Neural progenitor cell (in vitro differentiated cells): Measurements from ENCODE around the gene CBLN1. TPM values are rescaled to one million over a fixed set of nuclear protein-coding genes. Genes with fewer than 3 reads are reported as not detected.
A peak's percentile ranks its signal among the peaks of the same experiment; 100 is the strongest.

Source experiments
- DNase-seq: peaks from one replicate; pipeline ENCODE4 v3.0.0-alpha.2; 2016; ENCODE audit warnings: low spot score
- H2AFZ ChIP-seq: fragments of 200-600 bp; sonication (generic); replicated peaks from 2 replicates; pipeline ENCODE4 v1.6.1; 2016; ENCODE audit warnings: antibody characterized with exemption
- H3F3A ChIP-seq: fragments of 200-600 bp; sonication (generic); 2 replicates; pipeline ENCODE4 v1.6.1; 2016; ENCODE audit warnings: antibody characterized with exemption, low read depth
- H3K27ac ChIP-seq: fragments of 200-600 bp; sonication (generic); 2 replicates; pipeline ENCODE4 v1.5.1; 2016; ENCODE audit warnings: mild to moderate bottlenecking
- H3K27me3 ChIP-seq: fragments of 200-600 bp; sonication (generic); 2 replicates; pipeline ENCODE4 v1.6.1; 2016; ENCODE audit warnings: mild to moderate bottlenecking, moderate library complexity
- H3K36me3 ChIP-seq: fragments of 200-600 bp; sonication (generic); 2 replicates; pipeline ENCODE4 v1.5.1; 2016
- H3K4me1 ChIP-seq: fragments of 200-600 bp; sonication (generic); 2 replicates; pipeline ENCODE4 v1.6.1; 2016; ENCODE audit warnings: mixed run types
- H3K4me2 ChIP-seq: fragments of 200-600 bp; sonication (generic); 2 replicates; pipeline ENCODE4 v1.6.1; 2016
- H3K4me3 ChIP-seq: fragments of 200-600 bp; sonication (generic); 2 replicates; pipeline ENCODE4 v1.5.1; 2016
- H3K79me2 ChIP-seq: fragments of 200-600 bp; sonication (generic); 2 replicates; pipeline ENCODE4 v1.6.1; 2016; ENCODE audit warnings: low read depth
- H3K9ac ChIP-seq: fragments of 200-600 bp; sonication (generic); 2 replicates; pipeline ENCODE4 v1.6.1; 2016
- H3K9me3 ChIP-seq: fragments of 200-600 bp; sonication (generic); 2 replicates; pipeline ENCODE4 v1.5.1; 2016; ENCODE audit warnings: low read depth
- H4K20me1 ChIP-seq: fragments of 200-600 bp; sonication (generic); 2 replicates; pipeline ENCODE4 v1.6.1; 2016; ENCODE audit warnings: low read depth
- H3K27ac Mint-ChIP-seq: 3 replicates; pipeline ENCODE4 v1.8.0; 2021; ENCODE audit warnings: mixed read lengths
- H3K27me3 Mint-ChIP-seq: 2 replicates; pipeline ENCODE4 v1.8.0; 2022; ENCODE audit warnings: low read depth, mild to moderate bottlenecking, inconsistent platforms, moderate library complexity, mixed read lengths; ENCODE audit not compliant: insufficient read depth
- H3K36me3 Mint-ChIP-seq: 3 replicates; pipeline ENCODE4 v1.8.0; 2021; ENCODE audit warnings: mixed read lengths
- H3K4me1 Mint-ChIP-seq: 3 replicates; pipeline ENCODE4 v1.8.0; 2021; ENCODE audit warnings: mixed read lengths
- H3K4me3 Mint-ChIP-seq: 3 replicates; pipeline ENCODE4 v1.8.0; 2021; ENCODE audit warnings: mild to moderate bottlenecking, moderate library complexity, mixed read lengths
- H3K9me3 Mint-ChIP-seq: 3 replicates; pipeline ENCODE4 v1.8.0; 2020; ENCODE audit warnings: mixed read lengths
- CTCF ChIP-seq: fragments of 200-600 bp; sonication (generic); IDR thresholded peaks from 2 replicates; pipeline ENCODE4 v1.5.1; 2017; ENCODE audit warnings: antibody characterized with exemption, mild to moderate bottlenecking
- EZH2 ChIP-seq: fragments of 200-600 bp; sonication (generic); IDR thresholded peaks from 2 replicates; pipeline ENCODE4 v1.6.1; 2017; ENCODE audit warnings: antibody characterized with exemption, mild to moderate bottlenecking, moderate library complexity
- EZH2phosphoT487 ChIP-seq: fragments of 200-600 bp; sonication (generic); IDR thresholded peaks from 2 replicates; pipeline ENCODE4 v1.6.1; 2017; ENCODE audit warnings: antibody characterized with exemption
- total RNA-seq: library from RNA; depleted of rRNA; stranded (reverse); fragments of >200 nt; gene quantifications from 2 replicates; pipeline ENCODE4 v1.2.3, GENCODE V29; 2015; ENCODE audit warnings: low replicate concordance

Gene CBLN1
- total RNA-seq, 1 donor from 2014 or later, result 0.11 TPM

- Mint-ChIP-seq H3K4me3 (no peak overlapping the region), H3K36me3 (peaks cover 2% of the 10 kb centered on the region), H3K27me3 (peaks cover 80% of the 10 kb centered on the region), H3K9me3 (peaks cover 5% of the 10 kb centered on the region), H3K27ac (no peak overlapping the region), H3K4me1 (peaks cover 42% of the 10 kb centered on the region)
- no peak overlapping the region for H3K9ac ChIP-seq
- no peak overlapping the region for H3K4me3 ChIP-seq
- peaks cover 98% of the 10 kb centered on the region for H3K27me3 ChIP-seq
- H4K20me1 ChIP-seq, result peaks cover 80% of the 10 kb centered on the region
- H2AFZ ChIP-seq, result no peak overlapping the region
- peaks cover 48% of the 10 kb centered on the region for H3K4me1 ChIP-seq
- TF ChIP-seq CTCF (no peak), EZH2 (no peak), EZH2phosphoT487 (no peak)
- no peaks in the 10 kb centered on the region for H3K79me2 ChIP-seq
- DNase-seq, result peak; percentile 49
- H3K4me2 ChIP-seq, result peak overlapping the region; percentile 66
- H3K27ac ChIP-seq, result no peak overlapping the region
- no peaks in the 10 kb centered on the region for H3K9me3 ChIP-seq
- H3F3A ChIP-seq, result peaks cover 31% of the 10 kb centered on the region
- no peaks in the 10 kb centered on the region for H3K36me3 ChIP-seq
Measured at GRCh38 chr16:49276646-49277385, 4.8 kb downstream of the CBLN1 start.

DNA sequence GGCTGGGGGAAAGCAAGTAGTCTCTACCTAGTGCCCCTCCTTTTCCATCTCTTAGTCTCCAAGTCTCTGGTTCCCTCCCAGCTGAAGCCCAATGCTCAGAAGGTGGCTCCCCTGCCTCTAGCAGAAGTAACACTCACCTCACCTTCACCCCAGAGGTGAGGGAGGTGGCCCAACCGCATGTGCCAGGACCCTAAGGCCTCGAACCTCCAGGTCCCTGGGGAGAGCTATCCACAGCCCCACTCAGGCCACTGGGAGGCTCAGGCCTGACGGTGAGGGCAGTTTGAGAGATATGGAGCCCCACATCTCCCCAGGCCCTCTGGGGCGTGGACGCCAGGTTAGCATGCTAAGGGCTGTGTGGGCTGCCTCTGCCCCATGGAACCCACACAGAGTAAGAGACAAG, 5.8 kb downstream of the CBLN1 start:
- Histone ChIP-seq H4K20me1 (peaks cover 74% of the 10 kb centered on the region), H3K4me3 (no peak overlapping the region), H3K27ac (no peak overlapping the region), H3K4me2 (peak overlapping the region; percentile 75), H3K79me2 (no peaks in the 10 kb centered on the region), H3K9me3 (no peaks in the 10 kb centered on the region), H3K4me1 (peaks cover 45% of the 10 kb centered on the region), H3F3A (peaks cover 28% of the 10 kb centered on the region), H2AFZ (no peak overlapping the region), H3K36me3 (no peaks in the 10 kb centered on the region), H3K27me3 (peaks cover 100% of the 10 kb centered on the region), H3K9ac (no peak overlapping the region)
- peaks cover 5% of the 10 kb centered on the region for H3K9me3 Mint-ChIP-seq
- peaks cover 40% of the 10 kb centered on the region for H3K4me1 Mint-ChIP-seq
- H3K27me3 Mint-ChIP-seq, result peaks cover 77% of the 10 kb centered on the region
- H3K36me3 Mint-ChIP-seq, result peaks cover 2% of the 10 kb centered on the region
- TF ChIP-seq EZH2 (no peak), CTCF (no peak), EZH2phosphoT487 (no peak)
- H3K4me3 Mint-ChIP-seq, result no peak overlapping the region
- no peak overlapping the region for H3K27ac Mint-ChIP-seq
- DNase-seq, result no peak

- H3K79me2 ChIP-seq, result no peaks in the 10 kb centered on the region
- H3K36me3 ChIP-seq, result no peaks in the 10 kb centered on the region
- H4K20me1 ChIP-seq, result peaks cover 67% of the 10 kb centered on the region
- peaks cover 73% of the 10 kb centered on the region for H3K27me3 Mint-ChIP-seq
- H3K4me1 Mint-ChIP-seq, result peaks cover 37% of the 10 kb centered on the region
- no peak overlapping the region for H3K27ac Mint-ChIP-seq
- H3F3A ChIP-seq, result peaks cover 21% of the 10 kb centered on the region
- peaks cover 2% of the 10 kb centered on the region for H3K36me3 Mint-ChIP-seq
- no peak overlapping the region for H3K4me3 Mint-ChIP-seq
- peaks cover 42% of the 10 kb centered on the region for H3K4me1 ChIP-seq
- no peaks in the 10 kb centered on the region for H3K9me3 ChIP-seq
- peak overlapping the region; percentile 75 for H3K4me2 ChIP-seq
- TF ChIP-seq CTCF, result no peak
- peak; percentile 48 for TF ChIP-seq EZH2phosphoT487
- peak; percentile 77 for TF ChIP-seq EZH2
- H2AFZ ChIP-seq, result peak overlapping the region; percentile 32
- H3K4me3 ChIP-seq, result peak overlapping the region; percentile 32
- DNase-seq, result peak; percentile 77
- peaks cover 5% of the 10 kb centered on the region for H3K9me3 Mint-ChIP-seq
- H3K27ac ChIP-seq, result no peak overlapping the region
- no peak overlapping the region for H3K9ac ChIP-seq
- peaks cover 100% of the 10 kb centered on the region for H3K27me3 ChIP-seq
Measured at GRCh38 chr16:49275050-49275730, 6.4 kb downstream of the CBLN1 start.
